AG10803 (cell line): ENCODE data around the gene INTS3.
"Not testable (repeated sequence)": the region's sequence is repeated elsewhere in the genome, so short reads cannot be mapped to it uniquely, and the experiment has no call there.

ENCODE experiments used
- DNase-seq: peaks from one replicate; pipeline ENCODE4 v3.0.0; 2010; ENCODE audit warnings: low read depth
- H3K4me3 ChIP-seq: 2 replicates; pipeline ENCODE4 v1.5.1; 2011; ENCODE audit warnings: mild to moderate bottlenecking, low read length, control low read depth
- CTCF ChIP-seq: conservative IDR thresholded peaks from 2 replicates; pipeline ENCODE4 v1.5.1; 2011; ENCODE audit warnings: mild to moderate bottlenecking, low read length, control low read depth, inconsistent platforms

INTS3 gene

GRCh38 chr1:153763365-153764225 lies 35.7 kb downstream of the INTS3 start:
- DNase-seq, result no peak
- no peak for TF ChIP-seq CTCF
- no peak overlapping the region for H3K4me3 ChIP-seq

- no peak for TF ChIP-seq CTCF
- DNase-seq, result no peak
- no peak overlapping the region for H3K4me3 ChIP-seq
Measured at GRCh38 chr1:153764310-153764709, 36.5 kb downstream of the INTS3 start.

- DNase-seq, H3K4me3 ChIP-seq: not testable (repeated sequence)
Measured at GRCh38 chr1:153766663-153767062, 38.8 kb downstream of the INTS3 start.

- no peak for DNase-seq
- TF ChIP-seq CTCF, result no peak
Measured at GRCh38 chr1:153767519-153767918, 39.7 kb downstream of the INTS3 start.

GRCh38 chr1:153768316-153769181 lies 40.7 kb downstream of the INTS3 start:
- TF ChIP-seq CTCF, result no peak
- H3K4me3 ChIP-seq, result no peak overlapping the region
- no peak for DNase-seq

More at GRCh38 chr1:153767519-153767918, 39.7 kb downstream of the INTS3 start:
- no peak overlapping the region for H3K4me3 ChIP-seq

- no peak overlapping the region for H3K4me3 ChIP-seq
- TF ChIP-seq CTCF, result no peak
- no peak for DNase-seq
Measured at GRCh38 chr1:153769221-153769620, 41.4 kb downstream of the INTS3 start.

- no peak for TF ChIP-seq CTCF
- no peak for DNase-seq
- no peak overlapping the region for H3K4me3 ChIP-seq
Measured at GRCh38 chr1:153770797-153771196, 42.9 kb downstream of the INTS3 start.
